H1 (cell line): ENCODE data around the gene APOBEC2. TPM values are rescaled to one million over a fixed set of nuclear protein-coding genes. Genes with fewer than 3 reads are reported as not detected.

Experiments used
- CTCF ChIA-PET: fragments of 300-600 bp; sonication (Branson Sonifier 250); formaldehyde crosslinking; loops from one replicate; lab custom pipeline; 2021; ENCODE audit not compliant: partially characterized antibody; lab: Charles Lee
- POLR2A ChIA-PET: fragments of 300-600 bp; sonication (Branson Sonifier 250); formaldehyde crosslinking; loops from one replicate; lab custom pipeline; 2021; ENCODE audit warnings: inconsistent platforms; ENCODE audit not compliant: partially characterized antibody; lab: Charles Lee
- DNase-seq, 2 experiments: peaks; one replicate each; pipeline versions ENCODE4 v3.0.0 to v3.0.0-alpha.2; 2010 to 2022; ENCODE audit warnings: low spot score in 2 of 2, low read depth in 1 of 2, mixed read lengths in 1 of 2
- FAIRE-seq: peaks from 2 replicates; lab custom pipeline; 2011; peaks lifted over from hg19 to GRCh38; lab: Jason Lieb, UNC
- H2AFZ ChIP-seq: 2 replicates; pipeline ENCODE4 v1.8.1; 2012; ENCODE audit warnings: low read length, inconsistent platforms
- H2AK5ac ChIP-seq: 2 replicates; pipeline ENCODE4 v1.6.1; 2013; ENCODE audit warnings: low read depth, low read length
- H2BK120ac ChIP-seq: replicated peaks from 2 replicates; pipeline ENCODE3; 2013; ENCODE audit warnings: low read depth, low read length, inconsistent platforms
- H2BK12ac ChIP-seq: 2 replicates; pipeline ENCODE4 v1.6.1; 2013; ENCODE audit warnings: low read depth, low read length
- H2BK15ac ChIP-seq: 2 replicates; pipeline ENCODE4 v1.6.1; 2013; ENCODE audit warnings: low read length
- H2BK20ac ChIP-seq: 2 replicates; pipeline ENCODE4 v1.6.1; 2013; ENCODE audit warnings: low read length
- H2BK5ac ChIP-seq: 2 replicates; pipeline ENCODE4 v1.6.1; 2013; ENCODE audit warnings: low read depth, low read length
- H3K14ac ChIP-seq: 2 replicates; pipeline ENCODE4 v1.6.1; 2013; ENCODE audit warnings: inconsistent platforms; ENCODE audit not compliant: insufficient read length
- H3K18ac ChIP-seq: 2 replicates; pipeline ENCODE4 v1.6.1; 2013; ENCODE audit warnings: low read length; ENCODE audit errors: extremely low read depth
- H3K23ac ChIP-seq: 2 replicates; pipeline ENCODE4 v1.6.1; 2013; ENCODE audit warnings: inconsistent platforms; ENCODE audit not compliant: insufficient read length
- H3K23me2 ChIP-seq: 2 replicates; pipeline ENCODE4 v1.6.1; 2013; ENCODE audit warnings: low read depth, low read length
- H3K27ac ChIP-seq: 2 replicates; pipeline ENCODE4 v1.6.1; 2011; ENCODE audit warnings: low read depth, low read length, inconsistent platforms
- H3K27me3 ChIP-seq, 4 experiments: replicated peaks in 1 of 4; 1 replicate in 1 of 4; 2 replicates in 3 of 4; pipeline versions ENCODE4 v1.6.1 to v1.8.1; 2011 to 2013; ENCODE audit warnings: low read length in 3 of 4, mild to moderate bottlenecking in 3 of 4, inconsistent platforms in 2 of 4, mixed read lengths in 2 of 4, moderate library complexity in 1 of 4; ENCODE audit not compliant: control insufficient read depth in 3 of 4, insufficient read depth in 3 of 4; ENCODE audit errors: extremely low read depth in 1 of 4
- H3K36me3 ChIP-seq, 4 experiments: 2 replicates each; pipeline versions ENCODE4 v1.6.1 to v1.8.1; 2011 to 2013; ENCODE audit warnings: mild to moderate bottlenecking in 4 of 4, low read length in 3 of 4, moderate library complexity in 2 of 4, control low read depth in 1 of 4, inconsistent platforms in 1 of 4; ENCODE audit not compliant: insufficient read depth in 4 of 4, control insufficient read depth in 2 of 4
- H3K4ac ChIP-seq: replicated peaks from 2 replicates; pipeline ENCODE3; 2013; ENCODE audit warnings: low read length, low read depth, mixed read lengths, inconsistent platforms; ENCODE audit not compliant: insufficient read length
- H3K4me1 ChIP-seq, 4 experiments: replicated peaks in 1 of 4; 1 replicate in 1 of 4; 2 replicates in 3 of 4; pipeline versions ENCODE4 v1.6.1 to v1.8.1; 2011 to 2013; ENCODE audit warnings: low read length in 3 of 4, inconsistent platforms in 2 of 4, mixed read lengths in 1 of 4; ENCODE audit not compliant: insufficient read depth in 4 of 4, control insufficient read depth in 3 of 4
- H3K4me2 ChIP-seq, 2 experiments: 2 replicates each; pipeline versions ENCODE4 v1.6.1 to v1.8.1; 2011 to 2013; ENCODE audit warnings: low read depth in 2 of 2, low read length in 2 of 2, control low read depth in 1 of 2, inconsistent platforms in 1 of 2, mild to moderate bottlenecking in 1 of 2; ENCODE audit not compliant: insufficient read depth in 1 of 2
- H3K4me3 ChIP-seq, 4 experiments: fragments of 200-600, 300-600 bp in 1 of 4; sonication (generic), shearing (Covaris generic), sonication (Bioruptor Twin) in 1 of 4; 2 replicates each; pipeline versions ENCODE4 v1.5.1 to v1.8.1; 2011 to 2016; ENCODE audit warnings: low read length in 4 of 4, low read depth in 3 of 4, control low read depth in 2 of 4, inconsistent platforms in 2 of 4, mild to moderate bottlenecking in 2 of 4, mixed read lengths in 1 of 4, moderate library complexity in 1 of 4; ENCODE audit not compliant: insufficient read depth in 2 of 4; ENCODE audit errors: extremely low read depth in 1 of 4
- H3K56ac ChIP-seq: replicated peaks from 2 replicates; pipeline ENCODE3; 2013; ENCODE audit warnings: low read depth, mild to moderate bottlenecking, mixed read lengths, low read length, inconsistent platforms; ENCODE audit not compliant: insufficient read length
- H3K79me1 ChIP-seq: 2 replicates; pipeline ENCODE4 v1.6.1; 2013; ENCODE audit warnings: low read depth, low read length, control low read depth
- H3K79me2 ChIP-seq, 2 experiments: 2 replicates each; pipeline versions ENCODE4 v1.6.1 to v1.8.1; 2012 to 2013; ENCODE audit warnings: low read length in 2 of 2, mild to moderate bottlenecking in 2 of 2, inconsistent platforms in 1 of 2; ENCODE audit not compliant: insufficient read depth in 2 of 2, control insufficient read depth in 1 of 2
- H3K9ac ChIP-seq, 4 experiments: replicated peaks in 1 of 4; 1 replicate in 1 of 4; 2 replicates in 3 of 4; pipeline versions ENCODE4 v1.6.1 to v1.8.1; 2011 to 2013; ENCODE audit warnings: low read depth in 3 of 4, low read length in 3 of 4, control low read depth in 2 of 4, mild to moderate bottlenecking in 2 of 4, moderate library complexity in 2 of 4, inconsistent platforms in 1 of 4; ENCODE audit errors: extremely low read depth in 1 of 4
- H3K9me3 ChIP-seq, 2 experiments: 2 replicates each; pipeline versions ENCODE4 v1.6.1 to v1.8.1; 2012 to 2013; ENCODE audit warnings: mild to moderate bottlenecking in 2 of 2, moderate library complexity in 2 of 2, control low read depth in 1 of 2, inconsistent platforms in 1 of 2, low read depth in 1 of 2, low read length in 1 of 2, mixed read lengths in 1 of 2; ENCODE audit not compliant: insufficient read depth in 2 of 2
- H4K20me1 ChIP-seq, 2 experiments: replicated peaks in 1 of 2; 2 replicates each; pipeline versions ENCODE3 to v1.8.1; 2011 to 2013; ENCODE audit warnings: inconsistent platforms in 2 of 2, low read length in 2 of 2, mild to moderate bottlenecking in 1 of 2; ENCODE audit not compliant: insufficient read depth in 2 of 2, control insufficient read depth in 1 of 2
- H4K5ac ChIP-seq: 2 replicates; pipeline ENCODE4 v1.6.1; 2013; ENCODE audit warnings: low read length, low read depth, mixed read lengths, inconsistent platforms; ENCODE audit not compliant: insufficient read length
- H4K8ac ChIP-seq: 2 replicates; pipeline ENCODE4 v1.8.0; 2013; ENCODE audit warnings: mild to moderate bottlenecking, moderate library complexity, low read length, inconsistent platforms; ENCODE audit not compliant: insufficient read depth; ENCODE audit errors: extremely low read depth
- H4K91ac ChIP-seq: replicated peaks from 2 replicates; pipeline ENCODE3; 2013; ENCODE audit warnings: low read length, mixed read lengths, inconsistent platforms; ENCODE audit not compliant: insufficient read length
- BRCA1 ChIP-seq: IDR thresholded peaks from 2 replicates; pipeline ENCODE4 v1.6.1; 2012; ENCODE audit warnings: low read depth, low read length, improper control_type of control experiment
- CBX8 ChIP-seq: fragments of 300-800, 300-1000 bp; sonication (generic); IDR thresholded peaks from 2 replicates; pipeline ENCODE4 v1.7.1; 2016; ENCODE audit warnings: low read depth, low read length, borderline replicate concordance
- GABPA ChIP-seq: IDR thresholded peaks from 2 replicates; pipeline ENCODE4 v1.6.1; 2011; ENCODE audit warnings: mild to moderate bottlenecking, low read length, moderate library complexity, borderline replicate concordance; ENCODE audit not compliant: insufficient read depth
- GTF2F1 ChIP-seq: IDR thresholded peaks from 2 replicates; pipeline ENCODE4 v1.6.1; 2012; ENCODE audit warnings: low read depth, low read length, improper control_type of control experiment, borderline replicate concordance
- KDM5A ChIP-seq: fragments of 200-600 bp; IDR thresholded peaks from 2 replicates; pipeline ENCODE4 v1.7.1; 2012; ENCODE audit warnings: mild to moderate bottlenecking, low read length, inconsistent platforms, mixed read lengths
- POLR2AphosphoS5 ChIP-seq: IDR thresholded peaks from 2 replicates; pipeline ENCODE4 v1.6.1; 2011; ENCODE audit warnings: low read depth, low read length
- RNF2 ChIP-seq: fragments of 200-900, 300-1000 bp; sonication (generic); IDR thresholded peaks from 2 replicates; pipeline ENCODE4 v1.7.1; 2016; ENCODE audit warnings: borderline replicate concordance, low read depth, mild to moderate bottlenecking, antibody characterized with exemption, low read length; ENCODE audit not compliant: poor library complexity, severe bottlenecking; ENCODE audit errors: missing control alignments
- SP1 ChIP-seq: IDR thresholded peaks from 2 replicates; pipeline ENCODE4 v1.6.1; 2011; ENCODE audit warnings: low read depth, low read length
- TCF12 ChIP-seq: IDR thresholded peaks from 2 replicates; pipeline ENCODE4 v1.6.1; 2011; ENCODE audit warnings: low read depth, mild to moderate bottlenecking, low read length
- WGBS, 2 experiments: shearing (Covaris generic) in 1 of 2; methylation state at CpG; one replicate each; pipeline versions ENCODE4 v1.1.6 to v1.1.7; 2013 to 2015; ENCODE audit warnings: low lambda C conversion rate in 2 of 2, mixed read lengths in 2 of 2, inconsistent platforms in 1 of 2, low coverage in 1 of 2, missing lambda C conversion rate in 1 of 2; ENCODE audit not compliant: insufficient replicate concordance in 2 of 2, insufficient coverage in 1 of 2, insufficient read length in 1 of 2; ENCODE audit errors: extremely low coverage in 1 of 2, missing lambda C conversion rate in 1 of 2; 5-methylcytosine and 5-hydroxymethylcytosine counted together
- polyA plus RNA-seq, 7 experiments: library from polyadenylated mRNA; depleted of rRNA in 3 of 7; stranded (reverse) in 5 of 7; unstranded in 2 of 7; fragments of >200 nt in 5 of 7; fragments of 200-250 nt in 2 of 7; gene quantifications; 1 replicate in 5 of 7; 2 replicates in 1 of 7; 4 replicates in 1 of 7; pipeline versions ENCODE4 v1.2.1 to v1.2.3, GENCODE V29; 2011 to 2013; ENCODE audit warnings: missing spikeins in 2 of 7, mixed read lengths in 2 of 7
- total RNA-seq: library from RNA; stranded (reverse); fragmentation: NEBNext Ultra II Directional; extraction: Animal tissue kit (Norgen Biotek cat#: 25700); gene quantifications from 2 replicates; pipeline ENCODE4 v1.2.1, GENCODE V29; 2021

Gene APOBEC2
- total and polyA plus RNA-seq, 2 of the 8 experiments (the other 6 are each of a cell fraction or from before 2014, with no cell fraction given) = not detected

DNA sequence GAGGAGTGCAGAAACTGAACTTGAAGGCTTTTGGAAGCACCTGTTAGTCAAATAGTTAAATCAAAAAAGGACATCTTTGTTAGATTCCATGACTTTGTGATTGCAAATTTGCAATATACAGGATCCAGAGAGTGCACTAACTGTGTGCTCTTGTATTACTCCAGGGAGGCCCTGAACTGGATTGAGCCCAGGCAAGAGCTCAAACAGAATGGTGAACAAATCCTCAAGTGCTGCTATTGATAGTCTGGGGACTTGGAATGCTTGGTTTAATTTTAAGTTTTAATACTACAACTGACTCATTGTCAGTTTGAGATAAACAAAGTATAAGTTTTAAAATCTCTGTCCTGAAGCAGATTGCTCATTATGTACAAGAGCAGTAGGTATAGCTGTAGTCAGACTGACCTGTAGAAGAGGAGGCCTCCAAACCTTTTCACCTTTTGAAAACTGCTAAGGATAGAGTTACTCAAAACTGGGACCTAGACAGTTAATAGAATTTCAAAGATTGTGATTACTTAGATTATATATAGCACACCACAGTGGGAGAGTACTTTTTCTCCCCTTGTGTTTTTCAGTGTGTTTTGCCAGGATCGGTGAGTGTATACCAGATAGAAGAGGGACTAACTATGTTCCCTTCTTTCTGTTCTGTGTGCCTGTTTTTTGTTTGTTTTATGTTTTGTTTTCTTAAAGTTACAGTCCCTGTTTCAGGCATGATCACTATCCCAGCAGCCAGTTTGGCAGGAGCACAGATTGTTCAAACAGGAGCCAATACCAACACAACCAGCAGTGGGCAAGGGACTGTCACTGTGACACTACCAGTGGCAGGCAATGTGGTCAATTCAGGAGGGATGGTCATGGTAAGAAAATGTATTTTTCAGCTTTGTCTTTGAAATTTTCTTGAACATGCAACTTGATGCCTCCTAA is 38.1 kb downstream of the APOBEC2 start:
- WGBS, 2 experiments = 50% methylated on average over 1 of the region's 1 CpG; no CpG with 5 or more reads in 1 of the 2 experiments
- no peak overlapping the region for H2BK20ac ChIP-seq
- H2AK5ac ChIP-seq = no peak overlapping the region
- H3K9me3 ChIP-seq = no peaks in the 10 kb centered on the region
- H3K4me3 ChIP-seq = no peak overlapping the region
- no peak overlapping the region for H4K5ac ChIP-seq
- H2BK12ac ChIP-seq = no peak overlapping the region
- no peaks in the 10 kb centered on the region for H3K23me2 ChIP-seq
- no peak overlapping the region for H3K9ac ChIP-seq
- H3K27me3 ChIP-seq = no peaks in the 10 kb centered on the region
- DNase-seq (no peak), FAIRE-seq (no peak)
- no peak overlapping the region for H4K8ac ChIP-seq
- TF ChIP-seq TCF12 = no peak
- TF ChIP-seq KDM5A = no peak
- TF ChIP-seq RNF2 = no peak
- TF ChIP-seq POLR2AphosphoS5 = no peak
- TF ChIP-seq GTF2F1 = no peak
- TF ChIP-seq GABPA = no peak
- no peak for TF ChIP-seq SP1
- no peak for TF ChIP-seq BRCA1
- TF ChIP-seq CBX8 = no peak
- H4K91ac ChIP-seq = no peak overlapping the region
- no peak overlapping the region for H3K56ac ChIP-seq
- no peaks in the 10 kb centered on the region for H3K4me1 ChIP-seq
- ChIA-PET CTCF (interaction anchor here (1.0 to 2.2 kb wide), 7 partner anchors 9 to 230 kb away, joined by 3 to 9 read pairs (median 4); no protein-coding TSS in a partner anchor), POLR2A (interaction anchor here (0.6 kb wide), 1 partner anchor 538 kb away, joined by 4 read pairs; no protein-coding TSS in a partner anchor)
- no peak overlapping the region for H3K14ac ChIP-seq
- no peak overlapping the region for H3K4me2 ChIP-seq
- H3K18ac ChIP-seq = no peak overlapping the region
- no peaks in the 10 kb centered on the region for H3K79me2 ChIP-seq
- H2BK15ac ChIP-seq = no peak overlapping the region
- H2BK5ac ChIP-seq = no peak overlapping the region
- no peak overlapping the region for H3K4ac ChIP-seq
- no peak overlapping the region for H3K27ac ChIP-seq
- H4K20me1 ChIP-seq = peaks cover 0 to 5% of the 10 kb centered on the region in 2 experiments
- H2AFZ ChIP-seq = no peak overlapping the region
- no peak overlapping the region for H3K23ac ChIP-seq
- no peaks in the 10 kb centered on the region for H3K79me1 ChIP-seq
- H2BK120ac ChIP-seq = no peak overlapping the region
- H3K36me3 ChIP-seq = peaks cover 28 to 89% (median 60%) of the 10 kb centered on the region in 4 experiments
